GM18868 (cell line): Measurements from ENCODE around the gene CRK.
"Not testable (repeated sequence)": the region's sequence is repeated elsewhere in the genome, so short reads cannot be mapped to it uniquely, and the experiment has no call there.

Experiments
- ATAC-seq: cut with Tn5 transposase; IDR thresholded peaks from one replicate; pipeline ENCODE4 v1.9.1; 2021; ENCODE audit warnings: mild to moderate bottlenecking, moderate library complexity; ENCODE audit not compliant: unreplicated experiment

CRK gene

DNA sequence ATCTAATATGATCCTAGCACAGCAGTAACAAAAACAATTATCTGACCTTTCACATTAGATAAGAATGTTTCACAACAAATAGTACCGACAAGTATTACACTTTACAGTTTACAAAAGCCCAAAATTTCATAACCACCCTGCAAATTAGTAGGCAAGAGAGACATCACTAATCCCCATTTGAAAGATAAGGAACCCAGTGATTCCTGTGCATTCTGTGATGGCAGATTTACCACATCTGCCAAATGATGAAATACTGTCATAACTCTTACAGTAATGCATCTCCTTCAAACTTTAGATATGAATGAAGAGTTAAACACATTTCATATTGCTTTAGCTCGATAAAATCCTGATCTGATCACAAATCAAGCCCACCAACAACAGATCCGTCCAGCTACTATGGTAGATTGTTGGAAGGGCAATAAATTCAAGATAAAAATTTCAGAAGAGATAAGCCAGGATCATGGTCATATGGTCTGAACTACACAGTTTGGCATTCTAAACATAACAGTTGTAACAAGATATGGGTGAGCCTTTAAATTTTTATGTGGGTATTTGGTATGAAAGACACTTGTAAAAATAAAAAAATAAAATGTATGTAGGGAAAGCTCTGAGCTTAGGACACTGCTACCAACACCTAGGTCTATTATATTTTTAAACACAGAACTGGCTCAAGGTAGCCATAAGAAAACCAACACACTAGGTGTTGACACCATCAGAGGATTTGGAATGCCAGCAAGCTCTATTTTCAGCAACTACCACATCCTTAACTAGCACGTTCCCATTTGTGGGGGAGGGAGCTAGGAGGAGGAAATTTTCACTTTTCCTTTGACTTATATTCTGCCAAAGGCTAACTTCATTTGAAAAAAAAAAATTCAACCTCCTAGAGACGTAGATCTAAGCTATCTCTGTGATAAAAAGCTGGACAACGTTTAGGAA, 65.3 kb downstream of the CRK start:
- no peak for ATAC-seq

DNA sequence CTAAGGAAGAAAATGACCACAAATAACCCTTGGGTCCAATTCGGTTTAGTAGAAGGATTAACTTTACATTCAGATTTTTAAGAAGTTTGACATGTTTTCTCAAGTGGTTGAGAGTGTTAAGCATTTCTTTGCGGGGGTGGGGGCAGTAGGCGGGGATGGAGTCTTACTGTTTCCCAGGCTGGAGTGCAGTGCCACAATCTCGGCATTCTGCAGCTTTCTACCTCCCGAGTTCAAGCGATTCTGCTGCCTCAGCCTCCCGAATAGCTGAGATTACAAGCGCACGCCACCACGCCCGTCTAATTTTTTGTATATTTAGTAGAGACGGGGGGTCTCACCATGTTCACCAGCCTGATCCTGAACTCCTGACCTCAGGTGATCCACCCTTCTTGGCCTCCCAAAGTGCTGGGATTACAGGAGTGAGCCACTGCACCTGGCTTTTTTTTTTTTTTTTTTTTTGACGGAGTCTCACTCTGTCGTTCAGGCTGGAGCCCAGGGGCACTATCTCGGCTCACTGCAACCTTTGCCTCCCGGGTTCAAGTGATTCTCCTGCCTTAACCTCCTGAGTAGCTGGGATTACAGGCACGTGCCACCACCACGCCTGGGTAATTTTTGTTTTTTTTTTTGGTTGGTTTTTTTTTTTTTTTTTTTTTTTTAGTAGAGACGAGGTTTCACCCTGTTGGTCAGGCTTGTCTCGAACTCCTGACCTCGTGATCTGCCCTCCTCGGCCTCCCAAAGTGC, 68.4 kb downstream of the CRK start:
- not testable (repeated sequence) for ATAC-seq

DNA sequence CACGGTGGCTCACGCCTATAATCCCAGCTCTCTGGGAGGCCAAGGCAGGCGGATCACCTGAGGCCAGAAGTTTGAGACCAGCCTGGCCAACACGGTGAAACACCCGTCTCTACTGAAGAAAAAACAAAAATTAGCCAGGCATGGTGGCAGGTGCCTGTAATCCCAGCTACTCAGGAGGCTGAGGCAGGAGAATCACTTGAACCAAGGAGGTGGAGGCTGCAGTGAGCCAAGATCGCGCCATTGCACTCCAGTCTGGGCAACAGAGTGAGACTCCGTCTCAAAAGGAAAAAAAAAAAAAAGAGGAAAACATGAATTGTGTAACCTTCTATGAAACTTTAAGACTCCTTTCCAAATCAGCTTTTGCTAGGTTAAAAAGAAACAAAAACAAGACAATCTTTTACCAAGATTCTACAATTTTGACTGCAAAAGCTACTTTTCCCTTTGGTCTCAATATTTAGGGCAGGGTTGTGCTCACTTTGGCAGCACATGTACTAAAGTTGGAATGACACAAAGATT, 69.3 kb downstream of the CRK start:
- not testable (repeated sequence) for ATAC-seq

DNA sequence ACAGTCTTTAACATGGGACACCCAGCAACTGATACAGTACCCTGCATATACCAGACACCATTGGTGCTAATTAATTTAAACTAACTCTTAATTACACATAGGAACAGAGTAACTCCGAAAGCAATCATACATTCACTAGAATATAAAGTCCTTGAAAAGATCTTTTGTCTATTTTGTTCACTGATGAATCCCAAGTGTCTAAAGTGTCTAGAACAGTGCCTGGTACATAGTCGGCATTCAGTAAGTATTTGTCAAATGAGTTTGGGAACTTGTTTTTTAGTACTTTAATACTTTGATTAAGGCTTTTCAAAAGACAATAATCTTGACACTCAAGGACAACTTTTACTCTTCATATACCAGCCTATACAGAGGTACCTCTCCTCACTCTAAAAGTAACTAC, 69.8 kb downstream of the CRK start:
- ATAC-seq, result no peak

DNA sequence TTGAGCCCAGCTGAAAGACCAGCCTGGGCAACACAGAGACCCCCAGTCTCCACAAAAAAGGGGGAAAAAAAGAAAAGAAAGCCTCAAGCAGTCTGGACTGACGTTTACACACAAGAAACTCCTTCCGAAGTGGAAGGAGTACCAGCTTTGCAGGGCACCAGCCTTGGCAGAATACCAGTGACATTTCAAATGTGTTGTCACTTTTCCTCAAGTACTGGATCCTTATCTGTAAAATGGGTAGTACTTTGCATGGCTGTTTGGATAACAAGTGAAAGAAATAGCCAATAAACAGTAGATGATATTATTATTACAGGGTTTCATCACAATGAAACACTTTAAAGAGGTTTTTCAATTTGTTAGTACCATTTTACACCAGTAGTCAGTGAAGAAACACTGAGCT, 70.2 kb downstream of the CRK start:
- no peak for ATAC-seq

DNA sequence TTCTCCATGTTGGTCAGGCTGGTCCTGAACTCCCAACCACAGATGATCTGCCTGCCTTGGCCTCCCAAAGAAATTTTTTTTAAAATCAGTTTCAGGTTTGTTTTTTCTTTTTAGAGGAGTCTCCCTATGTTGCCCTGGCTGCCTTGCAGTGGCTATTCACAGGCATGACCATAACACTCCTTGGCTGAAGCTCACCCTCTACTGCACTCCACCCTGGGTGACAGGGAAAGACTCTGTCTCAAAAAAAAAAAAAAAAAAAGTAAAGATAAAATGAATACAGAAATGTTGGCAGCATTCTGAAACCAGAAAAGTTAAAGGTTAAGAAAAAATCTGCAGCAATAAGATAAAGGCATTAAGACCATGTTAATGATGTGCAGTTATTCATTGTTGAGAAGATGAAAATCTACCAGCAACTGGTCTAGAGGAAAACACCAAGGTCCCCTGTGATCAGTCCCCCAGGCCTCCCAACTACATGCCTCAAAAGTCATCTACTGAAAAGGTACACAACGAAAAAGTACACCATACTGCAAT, 71.1 kb downstream of the CRK start:
- no peak for ATAC-seq

DNA sequence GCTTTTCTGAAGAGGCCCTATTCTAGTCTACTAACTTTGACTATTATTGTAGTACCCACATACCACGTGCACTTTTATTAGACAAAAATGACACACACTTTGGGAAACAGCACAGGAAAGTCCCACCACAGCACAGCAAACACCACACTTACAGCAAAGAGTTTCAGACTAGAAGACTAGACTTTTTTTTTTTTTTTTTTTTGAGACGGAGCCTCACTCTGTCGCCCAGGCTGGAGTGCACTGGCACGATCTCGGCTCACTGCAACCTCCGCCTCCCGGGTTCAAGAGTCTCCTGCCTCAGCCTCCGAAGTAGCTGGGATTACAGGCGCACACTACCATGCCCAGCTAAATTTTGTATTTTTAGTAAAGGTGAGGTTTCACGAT, 76.1 kb downstream of the CRK start:
- peak; percentile 71 for ATAC-seq

GRCh38 chr17:1379208-1379929, 76.7 kb downstream of the CRK start:
- ATAC-seq, result no peak

DNA sequence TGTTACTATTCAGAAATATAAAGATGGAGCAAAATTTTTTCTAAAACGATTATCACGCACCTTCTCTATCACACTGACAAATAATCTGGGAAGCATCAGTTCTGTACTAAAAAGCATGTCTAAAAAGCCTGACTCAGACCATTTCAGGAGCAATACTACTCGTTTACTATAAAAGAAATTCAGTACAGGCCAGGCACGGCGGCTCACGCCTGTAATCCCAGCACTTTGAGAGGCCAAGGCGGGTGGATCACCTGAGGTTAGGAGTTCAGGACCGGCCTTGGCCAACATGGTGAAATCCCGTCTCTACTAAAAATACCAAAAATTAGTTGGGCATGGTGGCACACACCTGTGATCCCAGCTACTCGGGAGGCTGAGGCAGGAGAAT, 77.6 kb downstream of the CRK start:
- not testable (repeated sequence) for ATAC-seq

GRCh38 chr17:1377334-1377733, 78.7 kb downstream of the CRK start:
- ATAC-seq, result no peak

DNA sequence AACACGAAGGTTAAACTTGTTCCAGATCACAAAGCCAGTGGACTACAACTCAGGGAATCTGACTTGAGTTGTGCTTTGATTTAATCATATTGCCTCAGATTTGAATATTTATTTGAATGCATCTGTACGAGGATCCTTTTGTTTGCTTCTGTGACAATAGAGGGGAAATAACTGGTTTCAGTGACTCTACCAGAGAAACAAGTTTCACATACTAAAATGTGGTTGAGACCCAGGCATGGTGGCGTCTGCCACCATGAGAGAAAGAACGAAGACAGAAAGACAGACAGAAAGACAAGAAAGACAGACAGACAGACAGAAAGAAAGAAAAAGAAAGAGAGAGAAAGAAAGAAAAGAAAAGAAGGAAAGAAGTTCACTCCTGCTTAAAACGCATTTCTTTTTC, 80.0 kb downstream of the CRK start:
- ATAC-seq, result no peak

DNA sequence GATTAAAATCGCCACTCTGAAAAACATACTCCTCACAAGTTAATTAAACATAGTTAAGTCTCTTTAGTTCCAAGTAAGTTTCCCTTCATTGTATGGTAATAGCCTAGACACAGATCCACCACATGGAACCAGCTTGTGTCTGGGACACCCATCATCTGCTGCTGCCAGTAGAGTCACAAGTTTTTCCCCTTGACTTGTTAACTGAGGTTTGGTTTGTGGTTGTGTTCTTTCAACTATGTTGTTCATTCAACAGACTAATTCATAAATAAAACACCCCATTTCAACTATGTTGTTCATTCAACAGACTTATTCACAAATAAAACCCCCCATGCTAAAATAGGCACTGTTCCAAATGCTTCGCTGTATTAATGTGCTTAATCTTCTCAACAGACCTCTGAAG, 80.4 kb downstream of the CRK start:
- no peak for ATAC-seq

DNA sequence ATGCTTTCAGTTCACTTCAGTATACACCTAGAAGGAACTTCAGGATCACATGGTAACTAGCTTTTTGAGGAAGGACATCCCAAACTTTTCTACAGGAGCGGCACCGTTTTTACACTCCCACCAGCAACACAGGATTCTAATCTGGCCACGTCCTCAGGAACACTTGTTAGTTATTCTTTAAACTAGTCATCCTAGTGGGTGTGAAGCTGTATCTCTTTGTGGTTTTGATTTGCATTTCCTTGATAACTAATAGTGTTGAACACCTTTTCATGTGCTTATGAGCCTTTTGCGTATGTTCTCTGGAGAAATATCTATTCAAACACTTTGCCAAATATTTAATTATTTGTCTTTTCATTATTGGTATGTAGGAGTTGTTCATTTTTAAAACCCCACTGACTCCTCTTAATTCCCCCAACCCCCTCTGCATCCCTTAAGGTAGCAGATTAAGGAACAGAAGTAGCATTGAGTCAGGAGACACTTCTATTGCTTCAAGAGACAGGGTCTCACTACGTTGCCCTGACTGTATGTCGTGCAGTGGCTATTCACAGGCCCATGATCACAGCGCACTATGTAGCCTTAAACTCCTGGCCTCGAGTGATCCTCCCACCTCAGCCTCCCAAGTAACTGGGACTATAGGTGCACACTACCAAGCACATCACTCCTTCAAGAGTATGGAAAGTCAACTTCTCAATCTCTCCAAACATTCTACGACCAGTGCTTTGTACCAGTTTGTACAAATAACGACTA, 81.4 kb downstream of the CRK start:
- ATAC-seq, result no peak

DNA sequence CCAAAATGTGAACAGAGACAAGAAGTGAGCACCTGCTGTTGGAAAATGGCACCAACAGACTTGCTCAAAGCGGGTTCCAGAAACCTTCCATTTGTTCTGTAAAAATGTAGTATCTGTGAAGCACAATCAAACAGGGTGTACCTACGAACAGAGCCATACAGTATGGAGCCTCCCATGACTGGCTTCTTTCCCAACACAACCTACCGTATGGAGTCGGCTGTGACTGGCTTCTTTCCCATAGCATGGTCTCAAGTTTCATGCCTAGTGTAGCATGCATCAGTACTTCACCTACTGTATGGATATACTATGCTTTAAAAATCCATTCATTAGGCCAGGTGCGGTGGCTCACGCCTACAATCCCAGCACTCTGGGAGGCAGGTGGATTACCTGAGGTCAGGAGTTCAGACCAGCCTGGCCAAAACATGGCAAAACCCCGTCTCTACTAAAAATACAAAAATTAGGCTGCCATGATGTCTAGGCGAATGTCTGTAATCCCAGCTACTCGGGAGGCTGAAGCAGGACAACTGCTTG, 82.3 kb downstream of the CRK start:
- ATAC-seq, result no peak

- ATAC-seq, result no peak
Observed at GRCh38 chr17:1372618-1373017, 83.4 kb downstream of the CRK start.

DNA sequence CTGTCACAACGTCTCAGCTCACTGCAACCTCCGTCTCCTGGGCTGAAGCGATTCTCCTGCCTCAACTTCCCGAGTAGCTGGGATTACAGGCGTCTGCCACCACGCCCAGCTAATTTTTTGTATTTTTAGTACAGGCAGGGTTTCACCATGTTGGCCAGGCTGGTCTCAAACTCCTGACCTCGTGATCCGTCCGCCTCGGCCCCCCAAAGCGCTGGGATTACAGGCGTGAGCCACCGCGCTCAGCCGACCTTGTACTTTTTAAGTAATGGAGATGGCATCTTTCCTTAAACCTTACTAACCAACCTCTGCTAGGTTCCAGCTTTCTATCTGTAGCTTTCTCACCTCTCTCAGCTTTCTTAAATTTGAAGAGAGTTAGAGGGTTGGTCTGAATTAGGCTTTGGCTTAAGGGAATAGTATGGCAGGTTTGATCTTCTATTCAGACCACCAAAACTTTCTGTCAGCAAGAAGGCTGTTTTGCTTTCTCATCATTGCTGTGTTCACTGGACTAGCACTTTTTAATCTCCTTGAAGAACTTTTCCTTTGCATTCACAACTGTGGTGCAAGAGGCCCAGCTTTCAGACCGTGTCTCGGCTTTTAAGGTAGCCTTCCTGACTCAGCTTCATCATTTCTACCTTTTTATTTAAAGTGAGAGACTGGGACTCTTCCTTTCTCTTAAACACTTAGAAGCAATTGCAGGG, 84.0 kb downstream of the CRK start:
- ATAC-seq, result no peak
